Body of pancreas (tissue), 4 donors: ENCODE measurements around the gene LRP11. TPM values are rescaled to one million over a fixed set of nuclear protein-coding genes. Genes with fewer than 3 reads are reported as not detected.

Experiments used
- ATAC-seq: fragments of 150-250 bp; one replicate; pipeline ENCODE4 v1.9.1; 2016
- DNase-seq, 4 donors: peaks; one replicate each; pipeline ENCODE4 v3.0.0-alpha.2; 2019
- H3K27ac ChIP-seq, 4 donors: fragments of 200-600 bp; sonication (generic); 1 replicate in 3 of 4; 2 replicates in 1 of 4; pipeline versions ENCODE4 v1.5.1 to v1.6.1; 2016 to 2019; ENCODE audit warnings: mild to moderate bottlenecking in 1 of 4, mixed read lengths in 1 of 4, moderate library complexity in 1 of 4
- H3K27me3 ChIP-seq, 2 donors: fragments of 200-600 bp; sonication (generic); one replicate each; pipeline ENCODE4 v1.6.0; 2016; ENCODE audit warnings: mild to moderate bottlenecking in 1 of 2
- H3K36me3 ChIP-seq, 2 donors: fragments of 200-600 bp; sonication (generic); replicated peaks in 1 of 2; 2 replicates each; pipeline ENCODE4 v1.5.1; 2016; ENCODE audit warnings: low read depth in 2 of 2; ENCODE audit not compliant: insufficient read depth in 1 of 2
- H3K4me1 ChIP-seq: fragments of 200-600 bp; sonication (generic); one replicate; pipeline ENCODE4 v1.6.0; 2016
- H3K4me3 ChIP-seq, 2 donors: fragments of 200-600 bp; sonication (generic); 1 replicate in 1 of 2; 2 replicates in 1 of 2; pipeline ENCODE4 v1.5.1; 2016 to 2019
- H3K9me3 ChIP-seq, 3 donors: fragments of 200-600 bp; sonication (generic); 1 replicate in 2 of 3; 2 replicates in 1 of 3; pipeline ENCODE4 v1.5.1; 2016
- POLR2A ChIP-seq, 3 donors: fragments of 450-650 bp; IDR thresholded peaks; one replicate each; pipeline ENCODE4 v1.6.1; 2016; ENCODE audit warnings: antibody characterized with exemption in 3 of 3, mild to moderate bottlenecking in 2 of 3
- WGBS, 2 donors: methylation state at CpG; one replicate each; pipeline ENCODE4 v1.1.5; 2017; 5-methylcytosine and 5-hydroxymethylcytosine counted together
- intact Hi-C: fragments of 100-400 bp; cut with DNase I; formaldehyde crosslinking; loops from one replicate; pipeline ENCODE4 v1.15.1; 2023
- total RNA-seq, 2 donors: library from RNA; depleted of rRNA; stranded (reverse); fragments of >200 nt; gene quantifications; one replicate each; pipeline ENCODE4 v1.1.0, GENCODE V29; 2016
- TF ChIP-seq, protein P1 (sequence below), 7 experiments: fragments of 450-650 bp in 4 of 7; fragments of 200-600 bp in 3 of 7; sonication (generic) in 3 of 7; IDR thresholded peaks; one replicate each; pipeline ENCODE4 v1.5.1; 2016 to 2019; ENCODE audit warnings: antibody characterized with exemption in 7 of 7

Gene LRP11
- total RNA-seq, 2 donors from 2014 or later = 21.0 to 28.0 TPM

DNA sequence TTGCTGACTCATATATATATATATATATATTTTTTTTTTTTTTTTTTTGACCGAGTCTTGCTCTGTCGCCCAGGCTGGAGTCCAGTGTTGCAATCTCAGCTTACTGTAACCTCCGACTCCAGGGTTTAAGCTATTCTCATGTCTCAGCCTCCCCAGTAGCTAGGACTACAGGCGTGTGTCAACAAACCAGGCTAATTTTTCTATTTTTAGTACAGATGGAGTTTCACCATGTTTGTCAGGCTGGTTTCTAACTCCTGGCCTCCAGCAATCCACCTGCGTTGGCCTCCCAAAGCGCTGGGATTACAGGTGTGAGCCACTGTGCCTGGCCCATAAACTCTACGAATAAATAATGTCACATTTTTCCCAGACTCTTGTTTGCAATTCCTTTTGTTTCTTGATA, 4.8 kb downstream of the LRP11 start:
- intact Hi-C loops = no loop called here
- WGBS, 2 donors = 27 to 32% methylated on average over 7 of the region's 7 CpGs
- Histone ChIP-seq H3K4me3 (no peak overlapping the region), H3K27me3 (no peaks in the 10 kb centered on the region), H3K36me3 (no peaks in the 10 kb centered on the region), H3K4me1 (peaks cover 41% of the 10 kb centered on the region), H3K27ac (peak overlapping the region in 2 of 4 donors; percentile 28 to 37), H3K9me3 (no peaks in the 10 kb centered on the region)
- TF ChIP-seq, protein P1, sequence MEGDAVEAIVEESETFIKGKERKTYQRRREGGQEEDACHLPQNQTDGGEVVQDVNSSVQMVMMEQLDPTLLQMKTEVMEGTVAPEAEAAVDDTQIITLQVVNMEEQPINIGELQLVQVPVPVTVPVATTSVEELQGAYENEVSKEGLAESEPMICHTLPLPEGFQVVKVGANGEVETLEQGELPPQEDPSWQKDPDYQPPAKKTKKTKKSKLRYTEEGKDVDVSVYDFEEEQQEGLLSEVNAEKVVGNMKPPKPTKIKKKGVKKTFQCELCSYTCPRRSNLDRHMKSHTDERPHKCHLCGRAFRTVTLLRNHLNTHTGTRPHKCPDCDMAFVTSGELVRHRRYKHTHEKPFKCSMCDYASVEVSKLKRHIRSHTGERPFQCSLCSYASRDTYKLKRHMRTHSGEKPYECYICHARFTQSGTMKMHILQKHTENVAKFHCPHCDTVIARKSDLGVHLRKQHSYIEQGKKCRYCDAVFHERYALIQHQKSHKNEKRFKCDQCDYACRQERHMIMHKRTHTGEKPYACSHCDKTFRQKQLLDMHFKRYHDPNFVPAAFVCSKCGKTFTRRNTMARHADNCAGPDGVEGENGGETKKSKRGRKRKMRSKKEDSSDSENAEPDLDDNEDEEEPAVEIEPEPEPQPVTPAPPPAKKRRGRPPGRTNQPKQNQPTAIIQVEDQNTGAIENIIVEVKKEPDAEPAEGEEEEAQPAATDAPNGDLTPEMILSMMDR (IDR thresholded peaks at IDR 0.05) = no peak
- TF ChIP-seq POLR2A (IDR thresholded peaks at IDR 0.05) = no peak
- ATAC-seq = no peak
- peak in 3 of 4 donors; percentile 43 to 50 (median 47) for DNase-seq

DNA sequence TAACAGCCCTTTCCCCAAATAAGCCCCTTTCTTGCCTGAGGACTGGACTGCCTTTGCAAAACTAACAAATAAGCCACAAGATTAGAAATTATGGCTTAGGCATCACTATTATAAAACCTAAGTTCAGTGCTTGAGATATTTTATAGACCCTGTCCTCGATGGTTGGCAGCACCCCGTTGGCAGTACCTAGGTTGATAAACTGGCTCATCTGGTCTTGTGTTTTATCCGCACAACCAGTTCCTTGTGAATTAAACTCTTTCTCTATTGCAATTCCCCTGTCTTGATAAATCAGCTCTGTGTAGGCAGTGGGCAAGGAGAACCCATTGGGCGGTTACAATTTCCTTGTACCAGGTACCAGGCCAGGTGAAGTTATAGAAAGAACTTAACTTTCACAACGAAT, 6.6 kb downstream of the LRP11 start:
- no peak for ATAC-seq
- peaks cover 37% of the 10 kb centered on the region for H3K4me1 ChIP-seq
- no peak for TF ChIP-seq POLR2A (IDR thresholded peaks at IDR 0.05)
- TF ChIP-seq, protein P1 (IDR thresholded peaks at IDR 0.05) = no peak
- intact Hi-C loops = no loop called here
- H3K4me3 ChIP-seq = no peak overlapping the region
- 65 to 67% methylated on average over 5 of the region's 5 CpGs for WGBS, 2 donors
- no peaks in the 10 kb centered on the region for H3K36me3 ChIP-seq
- H3K27ac ChIP-seq = no peak overlapping the region
- no peaks in the 10 kb centered on the region for H3K27me3 ChIP-seq
- DNase-seq = no peak
- H3K9me3 ChIP-seq = no peaks in the 10 kb centered on the region

DNA sequence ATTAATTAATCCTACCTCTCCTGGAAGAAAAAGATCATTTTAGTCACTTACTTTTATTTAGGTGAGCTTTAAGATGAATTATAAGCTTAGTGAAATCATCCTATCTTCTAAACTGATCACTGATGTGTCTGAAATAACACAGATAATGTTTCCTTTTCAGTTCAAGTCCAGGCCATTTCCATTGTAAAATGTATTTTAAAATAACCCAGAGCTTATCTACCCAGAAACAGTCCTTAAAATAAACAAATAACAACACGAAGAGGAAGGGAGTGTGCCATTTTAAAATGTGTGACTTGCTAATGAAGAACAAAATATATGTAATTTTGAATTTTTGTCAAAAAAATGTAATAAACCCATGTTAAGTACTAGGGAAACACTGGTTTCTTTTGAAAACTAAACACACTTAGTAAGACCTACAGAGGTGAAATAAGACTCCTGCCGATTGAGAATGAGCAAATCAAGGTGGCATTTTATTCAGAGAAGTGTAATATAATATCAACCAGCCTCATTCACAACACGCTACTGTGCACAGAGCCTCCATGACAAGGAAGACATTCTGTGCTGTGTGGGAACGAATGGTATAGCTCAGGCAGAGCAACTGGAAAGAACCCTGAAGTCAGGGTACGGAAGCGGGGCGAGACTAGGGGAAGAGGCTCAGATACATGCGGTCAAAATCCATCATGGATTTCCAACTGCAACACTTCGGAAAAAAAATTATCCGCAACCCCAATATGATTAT, 7.7 kb downstream of the LRP11 start:
- intact Hi-C loops = no loop called here
- Histone ChIP-seq H3K9me3 (no peaks in the 10 kb centered on the region), H3K4me1 (peaks cover 26% of the 10 kb centered on the region), H3K36me3 (no peaks in the 10 kb centered on the region), H3K4me3 (no peak overlapping the region), H3K27me3 (no peaks in the 10 kb centered on the region), H3K27ac (no peak overlapping the region)
- 84% methylated on average over 10 of the region's 10 CpGs for WGBS, 2 donors
- DNase-seq (no peak), ATAC-seq (no peak)
- TF ChIP-seq POLR2A (IDR thresholded peaks at IDR 0.05) = no peak
- TF ChIP-seq, protein P1 (IDR thresholded peaks at IDR 0.05) = no peak

DNA sequence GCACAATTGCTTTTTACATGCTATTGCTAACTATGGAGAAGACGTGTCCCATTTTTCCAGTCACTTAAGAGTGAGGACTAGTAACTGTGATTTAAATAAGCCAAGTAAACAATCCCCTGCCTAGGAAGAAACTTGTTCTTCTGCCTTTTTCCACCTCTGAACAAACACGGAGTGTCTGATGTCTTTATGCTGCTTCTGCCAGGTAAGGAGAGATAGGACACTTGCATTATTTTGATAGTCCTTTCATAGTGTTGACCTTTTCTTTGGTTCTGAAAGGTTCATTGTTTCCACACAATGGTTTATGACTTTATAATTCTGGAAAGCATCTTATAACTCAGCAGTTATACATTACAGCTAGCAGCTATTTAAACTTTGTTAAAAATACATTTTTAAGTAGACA, 8.4 kb downstream of the LRP11 start:
- Histone ChIP-seq H3K36me3 (no peaks in the 10 kb centered on the region), H3K27me3 (no peaks in the 10 kb centered on the region), H3K9me3 (no peaks in the 10 kb centered on the region), H3K4me1 (peaks cover 19% of the 10 kb centered on the region), H3K27ac (no peak overlapping the region), H3K4me3 (no peak overlapping the region)
- TF ChIP-seq, protein P1 (IDR thresholded peaks at IDR 0.05) = no peak
- TF ChIP-seq POLR2A (IDR thresholded peaks at IDR 0.05) = no peak
- intact Hi-C loops = no loop called here
- no peak for DNase-seq
- 37 to 41% methylated on average over 2 of the region's 2 CpGs for WGBS, 2 donors
- ATAC-seq = no peak
